HG02610 (cell line): Measurements from ENCODE around the gene LY6G5C.
A peak's percentile ranks its signal among the peaks of the same experiment; 100 is the strongest.
"Not testable (repeated sequence)": the region's sequence is repeated elsewhere in the genome, so short reads cannot be mapped to it uniquely, and the experiment has no call there.

Experiments used
- ATAC-seq: cut with Tn5 transposase; IDR thresholded peaks from one replicate; pipeline ENCODE4 v1.9.1; 2021; ENCODE audit warnings: mild to moderate bottlenecking, moderate library complexity; ENCODE audit not compliant: unreplicated experiment

Gene LY6G5C

GRCh38 chr6:31715022-31715958 lies 34.4 kb upstream of the LY6G5C start, which contains the start of gene LY6G6D:
Gene LY6G6D, plus strand, starts transcription at chr6:31715348. Its CDS starts 8 bp downstream, at chr6:31715356.
- no peak for ATAC-seq

- ATAC-seq = no peak
Measured at GRCh38 chr6:31713991-31714684, 33.3 kb upstream of the LY6G5C start.

GRCh38 chr6:31713465-31713864 lies 32.6 kb upstream of the LY6G5C start:
- no peak for ATAC-seq

- no peak for ATAC-seq
Measured at GRCh38 chr6:31712296-31712695, 31.4 kb upstream of the LY6G5C start.

- no peak for ATAC-seq
Measured at GRCh38 chr6:31711233-31711632, 30.4 kb upstream of the LY6G5C start.

GRCh38 chr6:31710523-31711219 lies 29.8 kb upstream of the LY6G5C start:
- ATAC-seq = no peak

GRCh38 chr6:31709157-31709556 lies 28.3 kb upstream of the LY6G5C start:
- not testable (repeated sequence) for ATAC-seq

GRCh38 chr6:31708224-31708623 lies 27.4 kb upstream of the LY6G5C start:
- no peak for ATAC-seq

GRCh38 chr6:31707701-31708100 lies 26.8 kb upstream of the LY6G5C start:
- no peak for ATAC-seq

- ATAC-seq = no peak
Measured at GRCh38 chr6:31706599-31706998, 25.7 kb upstream of the LY6G5C start, which contains the start of gene LY6G6F. Gene LY6G6F, plus strand, starts transcription at chr6:31706866. Its CDS starts 41 bp downstream, at chr6:31706907.

GRCh38 chr6:31705931-31706330 lies 25.1 kb upstream of the LY6G5C start:
- no peak for ATAC-seq

GRCh38 chr6:31702819-31703716 lies 22.2 kb upstream of the LY6G5C start, which contains the start of gene ABHD16A:
Gene ABHD16A, minus strand, starts transcription at chr6:31703324. Its CDS starts 43 bp downstream, at chr6:31703281.
- ATAC-seq = peak; percentile 92

- no peak for ATAC-seq
Measured at GRCh38 chr6:31702405-31702818, 21.5 kb upstream of the LY6G5C start.

GRCh38 chr6:31701666-31702404 lies 21.0 kb upstream of the LY6G5C start:
- no peak for ATAC-seq

- no peak for ATAC-seq
Measured at GRCh38 chr6:31700740-31701401, 20.0 kb upstream of the LY6G5C start.

GRCh38 chr6:31697555-31697954 lies 16.7 kb upstream of the LY6G5C start:
- no peak for ATAC-seq

- no peak for ATAC-seq
Measured at GRCh38 chr6:31693535-31693934, 12.7 kb upstream of the LY6G5C start.

GRCh38 chr6:31692886-31693285 lies 12.0 kb upstream of the LY6G5C start:
- ATAC-seq = no peak

GRCh38 chr6:31692353-31692752 lies 11.5 kb upstream of the LY6G5C start:
- no peak for ATAC-seq
